Panc1 (cell line): ENCODE measurements around the gene PRKACB. TPM values are rescaled to one million over a fixed set of nuclear protein-coding genes. Genes with fewer than 3 reads are reported as not detected.

Experiments
- ATAC-seq: fragments of 200-7000 bp; cut with Tn5 transposase; 2 replicates; pipeline ENCODE4 v1.9.1; 2020; ENCODE audit warnings: mild to moderate bottlenecking, moderate library complexity
- BruUV-seq: library from RNA; stranded (reverse); fragments of 400-500 nt; replicated peaks from 2 replicates; lab custom pipeline; 2021; lab: Mats Ljungman, UMichigan
- CTCF ChIA-PET: fragments of 300-600 bp; sonication (Branson Sonifier 250); formaldehyde crosslinking; loops from one replicate; lab custom pipeline; 2022; ENCODE audit warnings: antibody characterized with exemption; lab: Charles Lee
- POLR2A ChIA-PET: fragments of 300-600 bp; sonication (Branson Sonifier 250); formaldehyde crosslinking; loops from one replicate; lab custom pipeline; 2022; ENCODE audit warnings: antibody characterized with exemption; lab: Charles Lee
- DNase-seq: peaks from one replicate; pipeline ENCODE4 v3.0.0-alpha.2; 2010; ENCODE audit warnings: low read depth, low spot score
- H3K27ac ChIP-seq: 2 replicates; pipeline ENCODE4 v1.5.1; 2011; ENCODE audit warnings: mild to moderate bottlenecking, low read length, inconsistent platforms
- H3K27me3 ChIP-seq: fragments of 200-500 bp; sonication (Bioruptor generic); 2 replicates; pipeline ENCODE4 v1.6.0; 2014; ENCODE audit warnings: low read length, inconsistent platforms; ENCODE audit not compliant: control insufficient read depth, insufficient read depth
- H3K36me3 ChIP-seq: fragments of 200-500 bp; sonication (Bioruptor generic); 2 replicates; pipeline ENCODE4 v1.5.1; 2014; ENCODE audit warnings: inconsistent platforms, mild to moderate bottlenecking, low read length, moderate library complexity; ENCODE audit not compliant: control insufficient read depth, insufficient read depth
- H3K4me1 ChIP-seq: 2 replicates; pipeline ENCODE4 v1.5.1; 2011; ENCODE audit warnings: inconsistent platforms, mild to moderate bottlenecking, low read length, moderate library complexity; ENCODE audit not compliant: control insufficient read depth, insufficient read depth
- H3K4me3 ChIP-seq, 2 experiments: 2 replicates each; pipeline ENCODE4 v1.5.1; 2011 to 2012; ENCODE audit warnings: low read depth in 2 of 2, low read length in 2 of 2, mild to moderate bottlenecking in 2 of 2, inconsistent platforms in 1 of 2, moderate library complexity in 1 of 2
- H3K9me3 ChIP-seq: fragments of 200-500 bp; sonication (Bioruptor generic); 2 replicates; pipeline ENCODE4 v1.5.1; 2014; ENCODE audit warnings: low read depth, mild to moderate bottlenecking, inconsistent platforms, low read length, moderate library complexity; ENCODE audit not compliant: control insufficient read depth, insufficient read depth
- POLR2AphosphoS5 ChIP-seq: IDR thresholded peaks from 2 replicates; pipeline ENCODE4 v1.6.1; 2012; ENCODE audit warnings: mild to moderate bottlenecking, low read depth, low read length, moderate library complexity
- REST ChIP-seq, 2 experiments: IDR thresholded peaks; 2 replicates each; pipeline ENCODE4 v1.6.1; 2011 to 2012; ENCODE audit warnings: low read depth in 2 of 2, control low read depth in 1 of 2, low read length in 1 of 2, mild to moderate bottlenecking in 1 of 2, moderate library complexity in 1 of 2; ENCODE audit not compliant: insufficient read depth in 1 of 2
- SIN3A ChIP-seq: IDR thresholded peaks from 2 replicates; pipeline ENCODE4 v1.6.1; 2012; ENCODE audit warnings: low read depth, mild to moderate bottlenecking, low read length, moderate library complexity, borderline replicate concordance; ENCODE audit not compliant: insufficient read depth
- TCF7L2 ChIP-seq: IDR thresholded peaks from 2 replicates; pipeline ENCODE4 v1.6.1; 2011; ENCODE audit warnings: mild to moderate bottlenecking, low read depth, low read length, inconsistent platforms
- in situ Hi-C: cut with HindIII; loops from 2 replicates; pipeline ENCODE4 v1.10.0; 2016; ENCODE audit warnings: low sequenced_read_pairs, low pct_unique_long_range_greater_than_20kb
- intact Hi-C: fragments of 100-400 bp; cut with micrococcal nuclease; formaldehyde crosslinking; loops from one replicate; pipeline ENCODE4 v1.10.0; 2022; ENCODE audit not compliant: unreplicated experiment
- total RNA-seq: library from RNA; stranded (reverse); gene quantifications from one replicate; pipeline ENCODE4 v1.2.1, GENCODE V29; 2021; ENCODE audit not compliant: unreplicated experiment
- TF ChIP-seq, protein P1 (sequence below): fragments of 450-650 bp; IDR thresholded peaks from 2 replicates; pipeline ENCODE4 v1.5.1; 2017; ENCODE audit warnings: mild to moderate bottlenecking

PRKACB gene
- total RNA-seq, 1 experiment from 2014 or later, result 54.9 TPM

GRCh38 chr1:84156210-84156621 lies 12.1 kb downstream of the PRKACB start:
- no TSS peak for BruUV-seq
- intact Hi-C loops (no loop called here), in situ Hi-C loops (no loop called here)
- H3K27ac ChIP-seq, result no peak overlapping the region
- CTCF ChIA-PET, result interaction anchor here (0.9 kb wide), 1 partner anchor 277 kb away, joined by 4 read pairs; no protein-coding TSS in a partner anchor
- POLR2A ChIA-PET, result no interaction called here
- TF ChIP-seq TCF7L2 (no peak), REST (IDR thresholded peaks at IDR 0.05; ENCODE audit: insufficient read depth in 1 of 2, low read depth in 2 of 2, low read length in 1 of 2) (no peak), SIN3A (no peak), POLR2AphosphoS5 (no peak)
- TF ChIP-seq, protein P1, sequence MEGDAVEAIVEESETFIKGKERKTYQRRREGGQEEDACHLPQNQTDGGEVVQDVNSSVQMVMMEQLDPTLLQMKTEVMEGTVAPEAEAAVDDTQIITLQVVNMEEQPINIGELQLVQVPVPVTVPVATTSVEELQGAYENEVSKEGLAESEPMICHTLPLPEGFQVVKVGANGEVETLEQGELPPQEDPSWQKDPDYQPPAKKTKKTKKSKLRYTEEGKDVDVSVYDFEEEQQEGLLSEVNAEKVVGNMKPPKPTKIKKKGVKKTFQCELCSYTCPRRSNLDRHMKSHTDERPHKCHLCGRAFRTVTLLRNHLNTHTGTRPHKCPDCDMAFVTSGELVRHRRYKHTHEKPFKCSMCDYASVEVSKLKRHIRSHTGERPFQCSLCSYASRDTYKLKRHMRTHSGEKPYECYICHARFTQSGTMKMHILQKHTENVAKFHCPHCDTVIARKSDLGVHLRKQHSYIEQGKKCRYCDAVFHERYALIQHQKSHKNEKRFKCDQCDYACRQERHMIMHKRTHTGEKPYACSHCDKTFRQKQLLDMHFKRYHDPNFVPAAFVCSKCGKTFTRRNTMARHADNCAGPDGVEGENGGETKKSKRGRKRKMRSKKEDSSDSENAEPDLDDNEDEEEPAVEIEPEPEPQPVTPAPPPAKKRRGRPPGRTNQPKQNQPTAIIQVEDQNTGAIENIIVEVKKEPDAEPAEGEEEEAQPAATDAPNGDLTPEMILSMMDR, result no peak
- no peak overlapping the region for H3K4me3 ChIP-seq
- DNase-seq (peak; percentile 88), ATAC-seq (peak; percentile 91)
- H3K4me1 ChIP-seq, result peaks cover 9% of the 10 kb centered on the region; the same call in 1 of the 2 replicates
- no peaks in the 10 kb centered on the region for H3K9me3 ChIP-seq
- no peaks in the 10 kb centered on the region for H3K36me3 ChIP-seq
- H3K27me3 ChIP-seq, result no peaks in the 10 kb centered on the region

- Histone ChIP-seq H3K27me3 (no peaks in the 10 kb centered on the region), H3K27ac (no peak overlapping the region), H3K4me3 (no peak overlapping the region), H3K9me3 (peaks cover 3% of the 10 kb centered on the region; the same call in 1 of the 2 replicates), H3K36me3 (no peaks in the 10 kb centered on the region), H3K4me1 (peaks cover 26% of the 10 kb centered on the region; the same call in 1 of the 2 replicates)
- TF ChIP-seq POLR2AphosphoS5, result no peak
- TF ChIP-seq, protein P1, result no peak
- TF ChIP-seq REST (IDR thresholded peaks at IDR 0.05; ENCODE audit: insufficient read depth in 1 of 2, low read depth in 2 of 2, low read length in 1 of 2), result no peak
- TF ChIP-seq SIN3A, result no peak
- no peak for TF ChIP-seq TCF7L2
- no peak for DNase-seq
- no peak for ATAC-seq
- CTCF ChIA-PET, result no interaction called here
- POLR2A ChIA-PET, result no interaction called here
- BruUV-seq, result no TSS peak
- intact Hi-C loops (loop anchor here (5.0 kb wide), 1 partner anchor 143 kb away; the partner anchor contains the start of gene SAMD13), in situ Hi-C loops (no loop called here)
Measured at GRCh38 chr1:84159533-84160240, 15.6 kb downstream of the PRKACB start.
